HTR-8/SVneo (cell line): ENCODE data around the gene SFRP5.
A peak's percentile ranks its signal among the peaks of the same experiment; 100 is the strongest.

Experiments used
- DNase-seq: peaks from one replicate; pipeline ENCODE4 v3.0.0; 2011; ENCODE audit warnings: low spot score, mixed read lengths; ENCODE audit not compliant: insufficient read length
- FAIRE-seq: peaks from 2 replicates; lab custom pipeline; 2011; peaks lifted over from hg19 to GRCh38; lab: Jason Lieb, UNC

The SFRP5 gene

GRCh38 chr10:97788552-97789442 lies 17.0 kb upstream of the SFRP5 start:
- FAIRE-seq = no peak
- no peak for DNase-seq

- FAIRE-seq = no peak
- no peak for DNase-seq
Measured at GRCh38 chr10:97785731-97786130, 13.9 kb upstream of the SFRP5 start.

GRCh38 chr10:97785231-97785630 lies 13.4 kb upstream of the SFRP5 start:
- DNase-seq (no peak), FAIRE-seq (no peak)

GRCh38 chr10:97784200-97784810 lies 12.5 kb upstream of the SFRP5 start:
- FAIRE-seq = no peak
- DNase-seq = no peak

- DNase-seq = no peak
- FAIRE-seq = no peak
Measured at GRCh38 chr10:97782455-97783228, 10.8 kb upstream of the SFRP5 start.

- DNase-seq (no peak), FAIRE-seq (no peak)
Measured at GRCh38 chr10:97781618-97782331, 10.0 kb upstream of the SFRP5 start.

GRCh38 chr10:97780841-97781617 lies 9.2 kb upstream of the SFRP5 start:
- no peak for DNase-seq
- FAIRE-seq = no peak

- FAIRE-seq = no peak
- no peak for DNase-seq
Measured at GRCh38 chr10:97779975-97780374, 8.2 kb upstream of the SFRP5 start.

- no peak for FAIRE-seq
- DNase-seq = no peak
Measured at GRCh38 chr10:97779492-97779891, 7.7 kb upstream of the SFRP5 start.

- DNase-seq = no peak
- FAIRE-seq = no peak
Measured at GRCh38 chr10:97778452-97779302, 6.9 kb upstream of the SFRP5 start.

GRCh38 chr10:97777143-97777542 lies 5.3 kb upstream of the SFRP5 start:
- DNase-seq (no peak), FAIRE-seq (no peak)

- FAIRE-seq (no peak), DNase-seq (no peak)
Measured at GRCh38 chr10:97774811-97775294, 3.1 kb upstream of the SFRP5 start.

- DNase-seq (no peak), FAIRE-seq (no peak)
Measured at GRCh38 chr10:97773096-97773495, 1.3 kb upstream of the SFRP5 start.

GRCh38 chr10:97771055-97771891 lies 526 bp downstream of the SFRP5 start:
- FAIRE-seq (peak; percentile 36), DNase-seq (peak; percentile 51)

- DNase-seq = no peak
- no peak for FAIRE-seq
Measured at GRCh38 chr10:97770255-97770654, 1.5 kb downstream of the SFRP5 start.

GRCh38 chr10:97768322-97769315 lies 3.2 kb downstream of the SFRP5 start:
- no peak for DNase-seq
- FAIRE-seq = no peak
